ENCODE measurements around the gene YWHAQ.

DNA sequence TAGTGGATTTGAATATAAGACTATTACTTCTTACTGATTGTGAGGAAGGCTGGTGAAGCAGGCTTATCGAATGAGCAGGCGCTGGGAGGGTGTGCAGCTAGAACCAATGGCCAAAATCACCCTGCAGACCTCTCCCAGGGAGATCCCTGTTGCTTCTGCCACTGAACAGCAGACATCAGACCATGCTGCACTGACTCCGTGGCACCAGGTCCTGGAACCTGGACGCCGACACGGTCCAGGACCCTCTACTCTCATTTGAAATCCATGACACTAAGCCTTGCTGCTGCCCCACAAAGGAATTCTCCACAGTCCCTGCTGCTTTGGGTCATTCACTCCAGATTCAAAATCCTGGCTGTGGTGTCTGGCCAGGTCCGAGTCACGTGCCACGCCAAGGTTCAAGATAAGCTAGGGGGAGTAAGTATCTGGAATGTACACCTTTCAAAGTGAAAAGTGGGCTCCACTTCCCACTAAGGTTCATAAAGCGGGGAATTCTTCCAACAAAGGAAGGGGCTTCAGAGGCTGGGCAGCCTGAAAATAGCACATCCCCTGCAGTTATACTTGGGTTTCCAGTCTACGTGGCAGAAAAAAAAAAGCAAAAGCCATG lies 9.0 kb upstream of the YWHAQ start:
- TF ChIP-seq FOXA1 (IDR thresholded peaks at IDR 0.05) (no peak), YY1 (IDR thresholded peaks at IDR 0.05) (no peak)
- TF ChIP-seq, protein P1, sequence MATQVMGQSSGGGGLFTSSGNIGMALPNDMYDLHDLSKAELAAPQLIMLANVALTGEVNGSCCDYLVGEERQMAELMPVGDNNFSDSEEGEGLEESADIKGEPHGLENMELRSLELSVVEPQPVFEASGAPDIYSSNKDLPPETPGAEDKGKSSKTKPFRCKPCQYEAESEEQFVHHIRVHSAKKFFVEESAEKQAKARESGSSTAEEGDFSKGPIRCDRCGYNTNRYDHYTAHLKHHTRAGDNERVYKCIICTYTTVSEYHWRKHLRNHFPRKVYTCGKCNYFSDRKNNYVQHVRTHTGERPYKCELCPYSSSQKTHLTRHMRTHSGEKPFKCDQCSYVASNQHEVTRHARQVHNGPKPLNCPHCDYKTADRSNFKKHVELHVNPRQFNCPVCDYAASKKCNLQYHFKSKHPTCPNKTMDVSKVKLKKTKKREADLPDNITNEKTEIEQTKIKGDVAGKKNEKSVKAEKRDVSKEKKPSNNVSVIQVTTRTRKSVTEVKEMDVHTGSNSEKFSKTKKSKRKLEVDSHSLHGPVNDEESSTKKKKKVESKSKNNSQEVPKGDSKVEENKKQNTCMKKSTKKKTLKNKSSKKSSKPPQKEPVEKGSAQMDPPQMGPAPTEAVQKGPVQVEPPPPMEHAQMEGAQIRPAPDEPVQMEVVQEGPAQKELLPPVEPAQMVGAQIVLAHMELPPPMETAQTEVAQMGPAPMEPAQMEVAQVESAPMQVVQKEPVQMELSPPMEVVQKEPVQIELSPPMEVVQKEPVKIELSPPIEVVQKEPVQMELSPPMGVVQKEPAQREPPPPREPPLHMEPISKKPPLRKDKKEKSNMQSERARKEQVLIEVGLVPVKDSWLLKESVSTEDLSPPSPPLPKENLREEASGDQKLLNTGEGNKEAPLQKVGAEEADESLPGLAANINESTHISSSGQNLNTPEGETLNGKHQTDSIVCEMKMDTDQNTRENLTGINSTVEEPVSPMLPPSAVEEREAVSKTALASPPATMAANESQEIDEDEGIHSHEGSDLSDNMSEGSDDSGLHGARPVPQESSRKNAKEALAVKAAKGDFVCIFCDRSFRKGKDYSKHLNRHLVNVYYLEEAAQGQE (IDR thresholded peaks at IDR 0.05) = no peak
- TF ChIP-seq, protein P2, sequence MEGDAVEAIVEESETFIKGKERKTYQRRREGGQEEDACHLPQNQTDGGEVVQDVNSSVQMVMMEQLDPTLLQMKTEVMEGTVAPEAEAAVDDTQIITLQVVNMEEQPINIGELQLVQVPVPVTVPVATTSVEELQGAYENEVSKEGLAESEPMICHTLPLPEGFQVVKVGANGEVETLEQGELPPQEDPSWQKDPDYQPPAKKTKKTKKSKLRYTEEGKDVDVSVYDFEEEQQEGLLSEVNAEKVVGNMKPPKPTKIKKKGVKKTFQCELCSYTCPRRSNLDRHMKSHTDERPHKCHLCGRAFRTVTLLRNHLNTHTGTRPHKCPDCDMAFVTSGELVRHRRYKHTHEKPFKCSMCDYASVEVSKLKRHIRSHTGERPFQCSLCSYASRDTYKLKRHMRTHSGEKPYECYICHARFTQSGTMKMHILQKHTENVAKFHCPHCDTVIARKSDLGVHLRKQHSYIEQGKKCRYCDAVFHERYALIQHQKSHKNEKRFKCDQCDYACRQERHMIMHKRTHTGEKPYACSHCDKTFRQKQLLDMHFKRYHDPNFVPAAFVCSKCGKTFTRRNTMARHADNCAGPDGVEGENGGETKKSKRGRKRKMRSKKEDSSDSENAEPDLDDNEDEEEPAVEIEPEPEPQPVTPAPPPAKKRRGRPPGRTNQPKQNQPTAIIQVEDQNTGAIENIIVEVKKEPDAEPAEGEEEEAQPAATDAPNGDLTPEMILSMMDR (IDR thresholded peaks at IDR 0.05; ENCODE audit: low read depth, low read length, missing input control) = no peak

Measured in liver (tissue), 2 donors.